HCT116 (cell line): ENCODE measurements around the gene CRYGN. TPM values are rescaled to one million over a fixed set of nuclear protein-coding genes. Genes with fewer than 3 reads are reported as not detected.

Source experiments
- ATAC-seq: fragments of 200-7000 bp; cut with Tn5 transposase; 2 replicates; pipeline ENCODE4 v1.9.1; 2020; ENCODE audit warnings: mild to moderate bottlenecking, moderate library complexity
- BruUV-seq: library from RNA; stranded (reverse); fragments of 400-500 nt; replicated peaks from 2 replicates; lab custom pipeline; 2021; lab: Mats Ljungman, UMichigan
- CTCF ChIA-PET: fragments of 300-600 bp; sonication (Branson Sonifier 250); formaldehyde crosslinking; loops from one replicate; lab custom pipeline; 2021; ENCODE audit warnings: antibody characterized with exemption; lab: Charles Lee
- POLR2A ChIA-PET: fragments of 300-600, 350-600 bp; sonication (Branson Sonifier 250); formaldehyde crosslinking; loops from one replicate; lab custom pipeline; 2021; ENCODE audit warnings: antibody characterized with exemption; lab: Charles Lee
- RAD21 ChIA-PET, 2 experiments: fragments of 300-600 bp; sonication (Branson Sonifier 250); formaldehyde crosslinking; loops; one replicate each; lab custom pipeline; 2023; ENCODE audit warnings: low total read pairs in 2 of 2; ENCODE audit not compliant: uncharacterized antibody in 2 of 2, unreplicated experiment in 2 of 2, low non-redundant PET in 1 of 2; lab: Charles Lee
- DNase-seq: peaks from one replicate; pipeline ENCODE4 v3.0.0-alpha.2; 2010; ENCODE audit warnings: low read depth, low spot score
- H2AFZ ChIP-seq: fragments of 200-600 bp; shearing (Covaris generic), sonication (generic); 2 replicates; pipeline ENCODE4 v1.6.1; 2017; ENCODE audit warnings: low read depth, mixed run types, mixed read lengths, antibody characterized with exemption, low read length; ENCODE audit not compliant: poor library complexity, severe bottlenecking
- H3K27ac ChIP-seq: 2 replicates; pipeline ENCODE4 v1.5.1; 2012; ENCODE audit warnings: low read depth, low read length
- H3K27me3 ChIP-seq: fragments of 200-600 bp; sonication (generic); 2 replicates; pipeline ENCODE4 v1.6.1; 2016; ENCODE audit warnings: mixed run types, low read length, mixed read lengths; ENCODE audit not compliant: insufficient read depth
- H3K36me3 ChIP-seq, 2 experiments: fragments of 200-500 bp in 1 of 2; fragments of 200-600 bp in 1 of 2; sonication (Bioruptor generic) in 1 of 2; sonication (generic) in 1 of 2; 2 replicates each; pipeline versions ENCODE4 v1.5.1 to v1.6.1; 2014 to 2016; ENCODE audit warnings: low read length in 2 of 2, inconsistent platforms in 1 of 2, mixed read lengths in 1 of 2, mixed run types in 1 of 2; ENCODE audit not compliant: insufficient read depth in 2 of 2, control insufficient read depth in 1 of 2
- H3K4me1 ChIP-seq, 2 experiments: fragments of 200-600 bp in 1 of 2; sonication (generic) in 1 of 2; 2 replicates each; pipeline versions ENCODE4 v1.5.1 to v1.6.1; 2012 to 2017; ENCODE audit warnings: low read length in 2 of 2, inconsistent platforms in 1 of 2, mild to moderate bottlenecking in 1 of 2, mixed read lengths in 1 of 2, mixed run types in 1 of 2, moderate library complexity in 1 of 2; ENCODE audit not compliant: insufficient read depth in 2 of 2, control insufficient read depth in 1 of 2
- H3K4me2 ChIP-seq: fragments of 200-600 bp; sonication (generic); 2 replicates; pipeline ENCODE4 v1.6.1; 2017; ENCODE audit warnings: mixed run types, low read length, mixed read lengths
- H3K4me3 ChIP-seq, 2 experiments: fragments of 200-600 bp in 1 of 2; sonication (generic) in 1 of 2; replicated peaks in 1 of 2; 2 replicates each; pipeline ENCODE4 v1.5.1; 2011 to 2016; ENCODE audit warnings: low read length in 2 of 2, control low read depth in 1 of 2, low read depth in 1 of 2, mild to moderate bottlenecking in 1 of 2, mixed read lengths in 1 of 2, mixed run types in 1 of 2
- H3K79me2 ChIP-seq: fragments of 200-600 bp; sonication (generic); 2 replicates; pipeline ENCODE4 v1.6.1; 2017; ENCODE audit warnings: mild to moderate bottlenecking, mixed run types, low read length, moderate library complexity, mixed read lengths; ENCODE audit not compliant: insufficient read depth
- H3K9ac ChIP-seq: fragments of 200-600 bp; sonication (generic); 2 replicates; pipeline ENCODE4 v1.6.1; 2016; ENCODE audit warnings: low read length, mixed read lengths
- H3K9me2 ChIP-seq: fragments of 200-600 bp; sonication (generic), shearing (Covaris generic); 2 replicates; pipeline ENCODE4 v1.6.1; 2017; ENCODE audit warnings: mixed run types, mild to moderate bottlenecking, moderate library complexity; ENCODE audit not compliant: insufficient read depth
- H3K9me3 ChIP-seq, 2 experiments: fragments of 200-500 bp in 1 of 2; fragments of 200-600 bp in 1 of 2; sonication (Bioruptor generic) in 1 of 2; sonication (generic) in 1 of 2; 2 replicates each; pipeline ENCODE4 v1.6.1; 2014 to 2017; ENCODE audit warnings: low read length in 2 of 2, mixed read lengths in 2 of 2, inconsistent platforms in 1 of 2, low read depth in 1 of 2, mild to moderate bottlenecking in 1 of 2, mixed run types in 1 of 2, moderate library complexity in 1 of 2; ENCODE audit not compliant: control insufficient read depth in 1 of 2, insufficient read depth in 1 of 2
- H4K20me1 ChIP-seq: fragments of 200-600 bp; sonication (generic), shearing (Covaris generic); 2 replicates; pipeline ENCODE4 v1.6.1; 2017; ENCODE audit warnings: mixed run types, mild to moderate bottlenecking, moderate library complexity; ENCODE audit not compliant: insufficient read depth
- ATF3 ChIP-seq: IDR thresholded peaks from 2 replicates; pipeline ENCODE4 v1.6.1; 2012
- CEBPB ChIP-seq: IDR thresholded peaks from 2 replicates; pipeline ENCODE4 v1.6.1; 2012; ENCODE audit warnings: low read depth
- EZH2 ChIP-seq: fragments of 200-600 bp; sonication (generic); IDR thresholded peaks from 2 replicates; pipeline ENCODE4 v1.6.1; 2017; ENCODE audit warnings: antibody characterized with exemption, mixed run types
- JUND ChIP-seq: IDR thresholded peaks from 2 replicates; pipeline ENCODE4 v1.6.1; 2012
- RAD21 ChIP-seq: IDR thresholded peaks from 2 replicates; pipeline ENCODE4 v1.6.1; 2012; ENCODE audit warnings: low read depth, mild to moderate bottlenecking
- SP1 ChIP-seq: IDR thresholded peaks from 2 replicates; pipeline ENCODE4 v1.6.1; 2012; ENCODE audit warnings: low read depth
- intact Hi-C: fragments of 100-400 bp; cut with micrococcal nuclease; formaldehyde crosslinking; loops from 2 replicates; pipeline ENCODE4 v1.10.0; 2022
- total RNA-seq: library from RNA; stranded (reverse); gene quantifications from one replicate; pipeline ENCODE4 v1.2.1, GENCODE V29; 2021; ENCODE audit not compliant: unreplicated experiment

The CRYGN gene
- total RNA-seq, 1 experiment from 2014 or later = not detected

GRCh38 chr7:151395036-151395367, 44.9 kb downstream of the CRYGN start:
- Histone ChIP-seq H3K4me1 (peaks cover 0 to 14% of the 10 kb centered on the region in 2 experiments; a peak in 2 of 4 replicates), H2AFZ (no peak overlapping the region), H3K27ac (no peak overlapping the region), H3K36me3 (no peaks in the 10 kb centered on the region), H3K9me3 (no peaks in the 10 kb centered on the region), H3K27me3 (no peaks in the 10 kb centered on the region), H3K9ac (no peak overlapping the region), H3K79me2 (no peaks in the 10 kb centered on the region), H3K4me3 (no peak overlapping the region)
- ChIA-PET CTCF (no interaction called here), POLR2A (no interaction called here), RAD21 (no interaction called here)
- BruUV-seq = no TSS peak
- intact Hi-C loops = no loop called here
- DNase-seq = no peak
- no peak for TF ChIP-seq SP1
- TF ChIP-seq, all 23 proteins: peak for 0
- Histone ChIP-seq H3K4me2 (no peak overlapping the region), H4K20me1 (no peaks in the 10 kb centered on the region), H3K9me2 (no peaks in the 10 kb centered on the region)
- no peak for ATAC-seq

GRCh38 chr7:151394076-151395035, 45.6 kb downstream of the CRYGN start:
- TF ChIP-seq JUND (no peak), ATF3 (no peak), SP1 (no peak), CEBPB (no peak), EZH2 (no peak), RAD21 (no peak)
- no peaks in the 10 kb centered on the region for H3K27me3 ChIP-seq
- H3K9ac ChIP-seq = no peak overlapping the region
- BruUV-seq = no TSS peak
- H3K4me1 ChIP-seq = peaks cover 0 to 14% of the 10 kb centered on the region in 2 experiments; a peak in 2 of 4 replicates
- ATAC-seq (no peak), DNase-seq (no peak)
- intact Hi-C loops = no loop called here
- ChIA-PET RAD21 (no interaction called here), CTCF (no interaction called here), POLR2A (no interaction called here)
- H3K79me2 ChIP-seq = no peaks in the 10 kb centered on the region
- no peaks in the 10 kb centered on the region for H3K9me3 ChIP-seq
- no peaks in the 10 kb centered on the region for H3K36me3 ChIP-seq
- no peak overlapping the region for H3K27ac ChIP-seq
- H3K4me3 ChIP-seq = no peak overlapping the region
- no peak overlapping the region for H3K4me2 ChIP-seq
- no peaks in the 10 kb centered on the region for H4K20me1 ChIP-seq
- no peak overlapping the region for H2AFZ ChIP-seq
- H3K9me2 ChIP-seq = no peaks in the 10 kb centered on the region
